Kidney tubule cell (primary cell): Measurements from ENCODE around the gene LGALS7B.
"Not testable (repeated sequence)": the region's sequence is repeated elsewhere in the genome, so short reads cannot be mapped to it uniquely, and the experiment has no call there.

Experiments used
- DNase-seq: peaks from one replicate; pipeline ENCODE4 v3.0.0-alpha.2; 2018; ENCODE audit warnings: low spot score

Gene LGALS7B

DNA sequence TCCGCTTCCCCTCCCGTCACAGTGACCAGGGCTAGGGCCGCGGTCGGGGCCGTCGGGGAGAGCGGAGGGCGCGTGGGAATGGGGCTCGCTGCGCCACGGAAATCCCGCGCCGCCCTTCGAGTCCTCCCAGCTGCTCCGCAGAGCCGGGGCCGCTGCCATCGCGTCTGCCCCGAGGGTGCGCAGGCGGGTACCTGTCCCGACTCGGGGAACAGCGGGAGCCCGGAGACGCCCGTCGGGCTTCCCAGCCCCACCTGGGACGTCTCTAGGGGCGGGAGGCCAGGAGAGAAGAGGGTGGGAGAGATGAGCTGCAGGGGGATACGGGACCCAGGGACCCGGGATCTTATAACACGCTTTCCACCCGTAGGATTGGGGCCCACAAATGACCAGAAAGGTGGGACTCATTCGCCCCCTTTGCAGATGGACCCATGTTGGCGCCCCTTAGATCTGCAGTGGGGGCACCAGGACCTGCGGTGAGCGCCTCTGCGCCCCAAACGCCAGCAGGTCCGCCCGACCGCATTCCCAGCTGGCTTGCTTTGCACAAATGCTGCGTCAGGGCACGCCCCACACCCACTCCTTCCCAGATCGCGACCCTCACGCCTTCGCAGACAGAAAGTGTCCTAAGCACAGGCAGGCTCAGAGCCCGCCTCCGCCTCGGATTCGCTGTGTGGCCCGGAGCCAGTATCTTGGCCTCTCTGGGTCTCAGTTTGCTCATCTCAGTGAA lies 18.6 kb upstream of the LGALS7B start:
- not testable (repeated sequence) for DNase-seq

DNA sequence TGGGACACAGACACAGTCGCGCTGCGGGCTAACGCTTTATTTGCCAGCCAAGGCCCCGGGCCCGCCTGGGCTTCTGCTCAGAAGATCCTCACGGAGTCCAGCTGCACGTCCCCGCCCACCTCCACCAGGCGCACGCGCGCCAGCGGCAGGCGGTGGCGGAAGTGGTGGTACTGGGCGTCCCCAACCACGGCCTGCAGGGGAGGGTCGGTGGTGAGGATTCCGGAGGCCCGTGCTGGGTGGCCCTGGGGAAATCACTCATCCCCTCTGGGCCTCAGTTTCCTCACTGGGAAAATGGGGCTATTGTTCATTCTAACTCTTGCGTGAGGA lies 18.1 kb upstream of the LGALS7B start:
- DNase-seq, result not testable (repeated sequence)

- not testable (repeated sequence) for DNase-seq
Observed at GRCh38 chr19:38771569-38771968, 17.4 kb upstream of the LGALS7B start.

DNA sequence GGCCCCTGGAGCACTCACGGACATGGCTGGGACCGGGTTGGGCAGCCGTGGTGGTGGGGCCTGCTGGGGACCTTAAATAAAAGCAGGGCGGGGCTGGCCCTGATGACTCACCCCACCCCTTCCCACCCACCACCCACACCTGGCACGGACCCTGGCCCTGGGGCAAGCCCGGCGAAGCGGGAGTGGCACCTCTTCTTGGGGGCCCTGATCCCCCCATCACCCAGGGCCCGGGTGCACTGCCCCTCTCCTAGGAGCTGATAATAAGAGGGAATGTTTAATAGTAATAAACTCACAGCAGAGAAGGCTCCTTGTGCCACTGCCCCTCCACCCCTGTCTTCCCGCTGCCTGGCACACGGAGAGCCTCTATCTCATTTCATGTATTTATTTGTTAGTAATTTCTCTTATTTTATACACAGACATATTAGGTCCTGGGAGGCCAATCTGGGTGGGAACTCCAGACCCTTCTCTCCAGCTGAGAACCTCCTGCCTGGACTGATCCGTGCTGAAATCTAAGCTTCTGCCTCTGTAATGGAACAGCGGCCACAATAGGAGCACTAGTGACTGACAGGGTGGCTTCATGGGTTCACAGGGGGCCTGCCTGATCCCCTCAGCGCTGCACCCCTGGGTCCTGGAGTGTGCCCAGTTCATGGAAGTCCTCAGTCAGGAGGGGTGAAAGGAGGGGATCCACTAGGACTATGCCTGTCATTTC lies 15.4 kb upstream of the LGALS7B start, which contains the start of gene LGALS7:
Gene LGALS7 (minus strand): TSS at position 49 of the 709 bp plus-strand sequence. CDS start 25 bp downstream, at position 24.
- DNase-seq, result no peak

- DNase-seq, result no peak
Observed at GRCh38 chr19:38774181-38774950, 14.6 kb upstream of the LGALS7B start.

DNA sequence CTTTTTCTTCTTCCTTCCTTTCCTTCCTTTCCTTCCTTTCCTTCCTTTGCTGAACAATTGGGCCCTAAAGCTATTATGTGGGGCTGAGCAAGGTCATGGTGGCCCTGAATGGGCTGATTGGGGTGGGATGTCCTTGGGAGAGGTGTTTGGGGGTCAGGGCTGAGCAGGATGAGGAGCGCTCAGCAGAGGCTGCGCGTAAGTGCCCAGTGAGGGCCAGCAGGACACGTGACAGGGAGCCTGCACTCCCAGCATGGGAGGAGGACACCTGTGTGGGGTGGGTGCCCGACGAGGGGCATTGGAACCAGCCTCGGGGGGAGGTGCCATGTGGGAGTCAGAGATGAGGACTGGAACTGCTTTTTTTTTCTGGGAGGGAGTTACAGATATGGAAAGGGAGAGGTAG lies 10.3 kb upstream of the LGALS7B start:
- no peak for DNase-seq

DNA sequence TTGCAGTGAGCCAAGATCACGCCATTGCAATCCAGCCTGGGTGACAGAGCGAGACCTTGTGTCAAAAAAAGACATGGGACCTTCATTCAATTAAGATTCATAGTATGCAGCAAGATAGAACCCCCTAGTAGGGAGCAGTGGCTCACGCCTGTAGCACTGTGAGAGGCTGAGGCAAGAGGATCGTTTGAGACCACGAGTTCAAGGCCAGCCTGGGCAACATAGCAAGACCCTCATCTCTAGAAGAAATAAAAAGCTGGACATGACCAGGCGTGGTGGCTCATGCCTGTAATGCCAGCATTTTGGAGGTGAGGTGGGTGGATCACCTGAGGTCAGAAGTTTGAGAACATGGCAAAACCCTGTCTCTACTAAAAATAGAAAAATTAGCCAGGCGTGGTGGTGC lies 8.6 kb upstream of the LGALS7B start:
- no peak for DNase-seq

- DNase-seq, result no peak
Observed at GRCh38 chr19:38781058-38781457, 7.9 kb upstream of the LGALS7B start.

GRCh38 chr19:38782212-38782611 lies 6.8 kb upstream of the LGALS7B start:
- DNase-seq, result not testable (repeated sequence)

DNA sequence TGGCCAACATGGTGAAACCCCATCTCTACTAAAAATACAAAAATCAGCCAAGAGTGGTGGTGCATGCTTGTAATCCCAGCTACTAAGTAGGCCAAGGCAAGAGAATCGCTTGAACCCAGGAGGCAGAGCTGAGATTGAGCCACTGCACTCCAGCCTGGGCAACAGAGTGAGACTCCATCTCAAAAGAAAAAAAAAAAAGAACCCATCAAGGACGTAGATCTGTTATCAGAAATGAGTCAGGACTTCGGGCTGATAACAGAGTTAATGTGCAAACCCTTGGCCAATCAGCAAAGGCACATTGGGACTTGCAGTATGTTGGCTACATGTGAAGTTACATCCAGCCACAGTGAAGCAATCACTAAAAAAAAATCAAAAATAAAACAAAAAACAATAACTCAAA lies 4.8 kb upstream of the LGALS7B start:
- DNase-seq, result no peak

DNA sequence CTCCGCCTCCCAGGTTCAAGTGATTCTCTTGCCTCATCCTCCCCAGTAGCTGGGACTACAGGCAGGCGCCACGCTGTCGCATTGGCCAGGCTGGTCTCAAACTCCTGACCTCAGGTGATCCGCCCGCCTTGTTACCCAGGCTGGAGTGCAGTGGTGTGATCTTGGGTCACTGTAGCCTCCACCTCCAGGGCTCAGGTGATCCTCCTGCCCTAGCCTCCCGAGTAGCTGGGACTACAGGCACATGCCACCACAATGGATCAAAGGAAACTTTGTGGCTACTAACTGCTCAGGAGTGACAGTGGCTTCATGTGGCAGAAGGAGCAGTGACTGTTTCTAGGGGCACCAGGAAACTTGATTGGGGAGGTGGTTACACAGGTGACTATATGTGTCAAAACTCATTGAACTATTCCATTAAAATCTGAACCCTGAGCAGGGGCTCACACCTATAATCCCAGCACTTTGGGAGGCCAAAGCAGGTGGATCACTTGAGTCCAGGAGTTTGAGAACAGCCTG lies 3.8 kb upstream of the LGALS7B start:
- no peak for DNase-seq

- DNase-seq, result not testable (repeated sequence)
Observed at GRCh38 chr19:38786061-38786460, 2.9 kb upstream of the LGALS7B start.

DNA sequence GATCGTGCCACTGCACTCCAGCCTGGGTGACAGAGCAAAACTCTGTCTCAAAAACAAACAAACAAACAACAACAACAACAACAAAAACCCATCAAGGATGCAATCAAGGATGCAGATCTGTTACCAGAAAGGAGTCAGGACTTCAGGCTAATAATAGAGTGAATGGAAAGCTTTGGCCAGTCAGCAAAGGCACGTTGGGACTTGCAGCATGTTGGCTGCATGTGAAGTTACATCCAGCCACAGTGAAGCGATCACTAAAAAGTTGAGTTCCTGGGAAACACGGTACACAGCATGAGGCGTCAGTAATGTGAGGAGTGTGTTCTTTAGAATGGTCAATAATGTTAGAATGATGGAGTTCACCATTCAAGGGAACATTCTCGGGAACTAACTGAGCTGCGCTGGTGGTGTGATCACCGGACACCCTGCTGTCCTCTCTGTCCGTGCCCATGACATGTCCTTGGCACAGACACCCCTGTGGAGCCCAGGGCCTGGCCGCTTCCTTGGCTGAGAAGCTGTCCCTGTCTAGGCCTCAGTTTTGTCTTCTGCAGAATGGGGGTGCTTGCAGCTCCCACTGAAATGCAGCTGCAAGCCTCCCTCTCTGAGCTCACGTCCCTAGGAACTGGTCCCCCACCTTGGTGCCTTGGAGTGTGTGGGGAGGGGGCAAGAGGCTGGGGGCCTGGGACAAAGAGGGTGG lies 2.3 kb upstream of the LGALS7B start:
- no peak for DNase-seq

DNA sequence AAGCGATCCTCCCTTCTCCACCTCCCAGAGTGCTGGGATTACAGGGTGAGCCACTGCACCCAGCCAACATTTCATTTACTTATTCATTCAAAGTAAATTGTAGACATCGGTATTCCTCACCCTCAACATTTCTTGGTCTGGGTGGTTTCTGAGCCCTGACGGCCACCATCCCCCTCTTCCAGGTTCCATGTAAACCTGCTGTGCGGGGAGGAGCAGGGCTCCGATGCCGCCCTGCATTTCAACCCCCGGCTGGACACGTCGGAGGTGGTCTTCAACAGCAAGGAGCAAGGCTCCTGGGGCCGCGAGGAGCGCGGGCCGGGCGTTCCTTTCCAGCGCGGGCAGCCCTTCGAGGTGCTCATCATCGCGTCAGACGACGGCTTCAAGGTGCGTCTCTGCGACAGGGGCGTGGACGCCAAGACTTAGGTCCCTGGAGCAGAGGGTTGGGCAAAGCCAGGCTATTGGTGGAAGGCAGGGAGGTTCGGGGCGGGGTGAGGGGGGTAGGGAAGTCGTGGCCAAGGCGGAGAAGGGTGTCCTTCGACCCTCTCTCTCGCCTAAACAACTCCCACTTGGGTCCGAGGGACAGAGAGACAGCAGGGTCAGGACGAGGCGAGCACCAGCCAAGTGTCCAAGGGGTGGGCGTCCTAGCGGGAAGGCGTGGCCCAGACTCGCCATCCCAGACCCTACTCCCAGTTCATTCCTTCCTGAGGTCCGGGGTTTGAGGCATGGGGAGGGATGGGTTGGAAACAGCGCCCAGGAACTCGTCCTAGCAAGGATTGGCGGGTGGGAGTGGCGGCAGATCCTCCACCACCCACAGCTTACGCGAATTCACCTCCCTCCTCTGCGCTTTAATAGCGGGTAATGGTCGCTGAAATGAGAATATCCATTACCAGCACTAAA lies 1.8 kb downstream of the LGALS7B start:
- DNase-seq, result not testable (repeated sequence)

DNA sequence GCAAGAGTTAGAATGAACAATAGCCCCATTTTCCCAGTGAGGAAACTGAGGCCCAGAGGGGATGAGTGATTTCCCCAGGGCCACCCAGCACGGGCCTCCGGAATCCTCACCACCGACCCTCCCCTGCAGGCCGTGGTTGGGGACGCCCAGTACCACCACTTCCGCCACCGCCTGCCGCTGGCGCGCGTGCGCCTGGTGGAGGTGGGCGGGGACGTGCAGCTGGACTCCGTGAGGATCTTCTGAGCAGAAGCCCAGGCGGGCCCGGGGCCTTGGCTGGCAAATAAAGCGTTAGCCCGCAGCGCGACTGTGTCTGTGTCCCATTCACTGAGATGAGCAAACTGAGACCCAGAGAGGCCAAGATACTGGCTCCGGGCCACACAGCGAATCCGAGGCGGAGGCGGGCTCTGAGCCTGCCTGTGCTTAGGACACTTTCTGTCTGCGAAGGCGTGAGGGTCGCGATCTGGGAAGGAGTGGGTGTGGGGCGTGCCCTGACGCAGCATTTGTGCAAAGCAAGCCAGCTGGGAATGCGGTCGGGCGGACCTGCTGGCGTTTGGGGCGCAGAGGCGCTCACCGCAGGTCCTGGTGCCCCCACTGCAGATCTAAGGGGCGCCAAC lies 2.6 kb downstream of the LGALS7B start:
- not testable (repeated sequence) for DNase-seq

DNA sequence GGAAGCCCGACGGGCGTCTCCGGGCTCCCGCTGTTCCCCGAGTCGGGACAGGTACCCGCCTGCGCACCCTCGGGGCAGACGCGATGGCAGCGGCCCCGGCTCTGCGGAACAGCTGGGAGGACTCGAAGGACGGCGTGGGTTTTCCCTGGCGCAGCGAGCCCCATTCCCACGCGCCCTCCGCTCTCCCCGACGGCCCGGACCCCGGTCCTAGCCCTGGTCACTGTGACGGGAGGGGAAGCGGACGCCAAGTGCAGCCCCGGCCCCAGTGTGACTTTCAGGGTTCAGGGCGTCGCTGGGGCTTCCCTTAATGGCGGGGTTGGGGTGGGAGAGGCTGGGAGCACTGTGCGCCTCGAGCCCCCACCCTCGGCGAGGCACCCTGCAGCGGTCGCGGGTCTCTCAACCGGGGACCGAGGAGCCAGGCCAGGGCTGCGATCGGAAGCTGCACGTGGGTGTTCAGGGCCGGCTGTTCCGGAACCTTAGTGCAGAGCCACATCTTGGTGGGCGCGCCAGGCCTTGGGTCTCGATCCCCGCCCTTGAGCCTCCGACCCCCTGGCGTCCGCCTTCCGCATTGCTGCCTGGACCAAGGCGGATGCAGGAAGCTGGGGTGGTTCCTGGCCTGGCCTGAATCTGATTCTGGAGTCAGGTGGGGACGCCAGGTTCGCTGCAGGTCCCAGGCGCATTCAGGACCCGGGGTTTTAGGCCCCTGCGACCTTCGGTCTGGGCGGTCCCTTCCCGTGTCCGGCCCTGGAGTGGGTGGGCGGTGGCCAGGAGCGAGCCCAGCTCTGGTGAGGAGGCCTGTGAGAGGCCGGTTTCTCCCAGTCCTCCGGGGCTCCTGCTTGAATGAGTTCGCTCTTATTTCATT lies 3.5 kb downstream of the LGALS7B start:
- peak; percentile 44 for DNase-seq

- peak; percentile 50 for DNase-seq
Observed at GRCh38 chr19:38793177-38793576, 4.2 kb downstream of the LGALS7B start.

- DNase-seq, result no peak
Observed at GRCh38 chr19:38793671-38794070, 4.7 kb downstream of the LGALS7B start.

- no peak for DNase-seq
Observed at GRCh38 chr19:38795549-38795948, 6.5 kb downstream of the LGALS7B start.

GRCh38 chr19:38796154-38796553 lies 7.2 kb downstream of the LGALS7B start:
- DNase-seq, result no peak
